Suprapubic skin (tissue), 4 donors: ENCODE measurements around the gene OPA3.

Experiments
- CTCF ChIP-seq, 2 donors: fragments of 200-600 bp in 1 of 2; fragments of 450-650 bp in 1 of 2; sonication (generic) in 1 of 2; IDR thresholded peaks; one replicate each; pipeline ENCODE4 v1.5.1; 2016 to 2019; ENCODE audit warnings: antibody characterized with exemption in 2 of 2, mild to moderate bottlenecking in 1 of 2, moderate library complexity in 1 of 2
- EP300 ChIP-seq: sonication (generic); formaldehyde crosslinking; IDR thresholded peaks from one replicate; pipeline ENCODE4 v1.6.1; 2017; ENCODE audit warnings: antibody characterized with exemption
- POLR2A ChIP-seq, 2 donors: fragments of 450-650 bp; IDR thresholded peaks; one replicate each; pipeline ENCODE4 v1.6.1; 2017; ENCODE audit warnings: antibody characterized with exemption in 2 of 2, mild to moderate bottlenecking in 2 of 2, moderate library complexity in 2 of 2
- POLR2AphosphoS5 ChIP-seq, 3 donors: sonication (generic); formaldehyde crosslinking; IDR thresholded peaks; one replicate each; pipeline ENCODE4 v1.6.1; 2017; ENCODE audit warnings: antibody characterized with exemption in 3 of 3

GRCh38 chr19:45556835-45557234, 27.8 kb downstream of the OPA3 start:
- no peak for TF ChIP-seq CTCF (IDR thresholded peaks at IDR 0.05)
- no peak for TF ChIP-seq POLR2A (IDR thresholded peaks at IDR 0.05)
- no peak for TF ChIP-seq POLR2AphosphoS5 (IDR thresholded peaks at IDR 0.05)
- TF ChIP-seq EP300 = no peak
